ENCODE measurements around the gene MCOLN1. TPM values are rescaled to one million over a fixed set of nuclear protein-coding genes. Genes with fewer than 3 reads are reported as not detected.
A peak's percentile ranks its signal among the peaks of the same experiment; 100 is the strongest.

MCOLN1 gene
- 1 to 10 TPM; 7.9 to 9.2 TPM for total RNA-seq

- Mint-ChIP-seq H3K27ac (peak within 1 kb of the TSS; percentile 77), H3K4me3 (peak within 1 kb of the TSS; percentile 72), H3K27me3 (no peaks in the 10 kb centered on the region), H3K4me1 (ENCODE audit: low read depth) (peaks cover 5% of the 10 kb centered on the region), H3K9me3 (no peaks in the 10 kb centered on the region), H3K36me3 (ENCODE audit: low read depth) (no peaks in the 10 kb centered on the region)
- intact Hi-C loops (cut with micrococcal nuclease): no loop called here
- POLR2A ChIA-PET: interaction anchor here (0.9 to 3.7 kb wide), 7 partner anchors 10 to 105 kb away, joined by 3 to 44 read pairs (median 3); partner anchors contain the start of gene PNPLA6
- DNase-seq: peak; percentile 100
- TF ChIP-seq, protein P1, sequence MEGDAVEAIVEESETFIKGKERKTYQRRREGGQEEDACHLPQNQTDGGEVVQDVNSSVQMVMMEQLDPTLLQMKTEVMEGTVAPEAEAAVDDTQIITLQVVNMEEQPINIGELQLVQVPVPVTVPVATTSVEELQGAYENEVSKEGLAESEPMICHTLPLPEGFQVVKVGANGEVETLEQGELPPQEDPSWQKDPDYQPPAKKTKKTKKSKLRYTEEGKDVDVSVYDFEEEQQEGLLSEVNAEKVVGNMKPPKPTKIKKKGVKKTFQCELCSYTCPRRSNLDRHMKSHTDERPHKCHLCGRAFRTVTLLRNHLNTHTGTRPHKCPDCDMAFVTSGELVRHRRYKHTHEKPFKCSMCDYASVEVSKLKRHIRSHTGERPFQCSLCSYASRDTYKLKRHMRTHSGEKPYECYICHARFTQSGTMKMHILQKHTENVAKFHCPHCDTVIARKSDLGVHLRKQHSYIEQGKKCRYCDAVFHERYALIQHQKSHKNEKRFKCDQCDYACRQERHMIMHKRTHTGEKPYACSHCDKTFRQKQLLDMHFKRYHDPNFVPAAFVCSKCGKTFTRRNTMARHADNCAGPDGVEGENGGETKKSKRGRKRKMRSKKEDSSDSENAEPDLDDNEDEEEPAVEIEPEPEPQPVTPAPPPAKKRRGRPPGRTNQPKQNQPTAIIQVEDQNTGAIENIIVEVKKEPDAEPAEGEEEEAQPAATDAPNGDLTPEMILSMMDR (IDR thresholded peaks at IDR 0.05): no peak
- CTCF ChIA-PET: interaction anchor here (0.8 to 3.5 kb wide), 7 partner anchors 11 to 278 kb away, joined by 3 to 16 read pairs (median 4); partner anchors contain the start of gene PNPLA6
- ATAC-seq: peak; percentile 98
These were observed at the start of gene MCOLN1 for GRCh38 chr19:7522072-7522922. Gene MCOLN1, plus strand, starts transcription at chr19:7522624. Its CDS starts 127 bp downstream, at chr19:7522751.

DNA sequence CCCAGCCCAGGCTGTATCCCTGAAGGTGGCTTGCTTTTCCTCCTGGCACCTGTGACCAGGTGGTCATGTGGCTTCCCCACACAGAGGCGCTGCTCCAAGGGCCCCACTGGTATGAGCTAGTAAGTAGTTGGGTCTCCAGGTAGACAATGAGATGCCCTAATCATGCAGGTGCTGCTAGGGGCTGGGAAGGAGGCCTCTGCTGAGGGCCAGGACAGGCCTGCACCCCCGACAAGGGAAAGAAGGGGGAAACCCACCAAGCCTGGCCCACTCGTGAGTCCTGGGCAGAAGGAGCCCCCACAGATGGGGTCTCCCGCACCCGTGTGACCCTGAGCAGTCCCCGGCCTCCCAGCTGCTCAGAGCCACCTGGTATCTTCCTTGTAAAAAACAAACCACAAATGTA is 46.8 kb upstream of the MCOLN1 start:
- TF ChIP-seq, protein P1 (IDR thresholded peaks at IDR 0.05): no peak
- H3K27ac Mint-ChIP-seq: peak overlapping the region; percentile 38
- no peaks in the 10 kb centered on the region for H3K27me3 Mint-ChIP-seq
- no peaks in the 10 kb centered on the region for H3K9me3 Mint-ChIP-seq
- DNase-seq: no peak
- ChIA-PET CTCF (no interaction called here), POLR2A (interaction anchor here (0.9 kb wide), 2 partner anchors 9 to 11 kb away, joined by 3 read pairs; no protein-coding TSS in a partner anchor)
- no peak for ATAC-seq
- no peaks in the 10 kb centered on the region for H3K4me1 Mint-ChIP-seq (ENCODE audit: low read depth)
- intact Hi-C loops (cut with micrococcal nuclease): no loop called here
- H3K4me3 Mint-ChIP-seq: no peak overlapping the region
- H3K36me3 Mint-ChIP-seq (ENCODE audit: low read depth): peaks cover 3% of the 10 kb centered on the region

DNA sequence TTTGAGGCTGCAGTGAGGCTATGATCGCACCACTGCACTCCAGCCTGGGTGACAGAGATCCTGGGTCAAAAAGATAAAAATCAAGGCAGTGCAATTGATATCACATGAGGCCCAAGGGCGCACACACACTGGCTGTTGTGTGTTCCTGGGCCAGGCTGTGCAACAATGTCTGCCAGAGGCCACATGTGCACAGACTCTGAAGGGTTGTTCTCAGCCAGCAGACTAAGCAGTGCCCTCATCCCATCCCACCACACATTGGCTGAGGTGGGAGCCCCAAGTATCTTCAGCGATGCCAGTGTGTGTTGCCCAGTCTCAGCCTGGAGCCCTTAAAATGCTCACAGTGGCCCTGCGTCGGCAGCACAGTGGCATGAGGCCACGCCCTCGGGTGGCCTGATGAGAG is 46.2 kb upstream of the MCOLN1 start:
- DNase-seq (no peak), ATAC-seq (no peak)
- Mint-ChIP-seq H3K36me3 (ENCODE audit: low read depth) (peaks cover 3% of the 10 kb centered on the region), H3K4me1 (ENCODE audit: low read depth) (no peaks in the 10 kb centered on the region), H3K27ac (no peak overlapping the region), H3K4me3 (no peak overlapping the region), H3K27me3 (no peaks in the 10 kb centered on the region), H3K9me3 (no peaks in the 10 kb centered on the region)
- POLR2A ChIA-PET: interaction anchor here (0.9 kb wide), 2 partner anchors 8 to 12 kb away, joined by 3 read pairs; no protein-coding TSS in a partner anchor
- TF ChIP-seq, protein P1 (IDR thresholded peaks at IDR 0.05): no peak
- CTCF ChIA-PET: no interaction called here
- intact Hi-C loops (cut with micrococcal nuclease): no loop called here

DNA sequence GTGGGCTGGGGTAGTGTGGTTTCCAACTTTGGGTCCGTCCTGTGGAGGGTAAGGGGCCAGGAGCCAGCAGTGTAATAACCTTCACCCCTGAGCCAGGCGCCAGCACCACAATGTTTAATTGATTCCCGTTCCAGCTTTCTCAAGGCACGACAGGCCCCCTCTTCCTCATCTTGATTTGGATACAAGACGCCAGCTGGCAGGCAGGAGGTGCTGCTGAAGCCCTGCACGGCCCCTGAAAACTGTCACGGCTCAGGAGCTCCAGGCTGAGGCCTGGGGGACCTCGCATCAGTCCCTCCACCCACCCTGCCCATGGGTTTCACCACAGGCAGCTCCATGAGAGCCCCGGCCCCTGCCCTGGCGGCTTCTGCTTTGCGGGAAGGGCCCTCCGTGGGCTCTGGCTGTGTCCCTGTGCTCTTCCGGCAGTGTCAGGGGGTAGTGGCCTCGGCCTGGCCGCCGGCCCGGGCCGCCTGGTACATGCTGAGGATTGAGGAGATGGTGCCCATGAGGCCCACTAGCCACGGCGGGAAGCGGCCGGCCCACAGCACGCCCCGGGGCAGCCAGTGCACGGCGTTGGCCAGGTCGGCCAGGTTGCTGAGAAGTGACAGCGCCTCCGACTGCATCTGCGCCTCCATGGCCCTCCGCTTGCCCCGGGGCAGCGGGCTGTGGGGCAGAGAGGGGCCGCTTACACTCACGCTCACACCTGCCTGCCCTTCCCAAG is 45.5 kb upstream of the MCOLN1 start:
- ATAC-seq (no peak), DNase-seq (no peak)
- no peak overlapping the region for H3K4me3 Mint-ChIP-seq
- H3K9me3 Mint-ChIP-seq: no peaks in the 10 kb centered on the region
- ChIA-PET CTCF (no interaction called here), POLR2A (no interaction called here)
- TF ChIP-seq, protein P1 (IDR thresholded peaks at IDR 0.05): no peak
- no peaks in the 10 kb centered on the region for H3K36me3 Mint-ChIP-seq (ENCODE audit: low read depth)
- no peaks in the 10 kb centered on the region for H3K27me3 Mint-ChIP-seq
- intact Hi-C loops (cut with micrococcal nuclease): no loop called here
- H3K27ac Mint-ChIP-seq: no peak overlapping the region
- no peaks in the 10 kb centered on the region for H3K4me1 Mint-ChIP-seq (ENCODE audit: low read depth)

DNA sequence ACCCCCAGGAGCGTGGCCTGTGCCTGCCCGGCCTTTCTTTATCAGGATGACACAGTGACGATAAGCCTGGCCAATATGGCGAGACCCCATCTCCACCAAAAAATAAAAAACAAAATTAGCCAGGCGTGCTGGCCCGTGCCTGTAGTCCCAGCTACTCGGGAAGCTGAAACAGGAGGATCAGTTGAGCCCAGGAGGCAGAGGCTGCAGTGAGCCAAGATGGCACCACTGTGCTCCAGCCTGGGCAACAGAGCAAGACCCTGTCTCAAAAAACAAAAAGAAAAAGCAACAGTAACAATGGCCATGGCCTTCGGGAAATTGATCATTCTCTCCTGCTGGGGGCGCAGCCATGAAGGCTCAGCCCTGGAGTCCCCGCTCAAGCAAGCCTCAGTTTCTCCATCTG is 44.7 kb upstream of the MCOLN1 start:
- no peak for ATAC-seq
- H3K4me1 Mint-ChIP-seq (ENCODE audit: low read depth): no peaks in the 10 kb centered on the region
- intact Hi-C loops (cut with micrococcal nuclease): no loop called here
- DNase-seq: no peak
- TF ChIP-seq, protein P1 (IDR thresholded peaks at IDR 0.05): no peak
- H3K9me3 Mint-ChIP-seq: no peaks in the 10 kb centered on the region
- ChIA-PET POLR2A (no interaction called here), CTCF (no interaction called here)
- no peaks in the 10 kb centered on the region for H3K27me3 Mint-ChIP-seq
- H3K36me3 Mint-ChIP-seq (ENCODE audit: low read depth): no peaks in the 10 kb centered on the region
- no peak overlapping the region for H3K27ac Mint-ChIP-seq
- no peak overlapping the region for H3K4me3 Mint-ChIP-seq

All from activated CD8-positive, alpha-beta T cell treated with anti-CD3 and anti-CD28 coated beads for 36 hours (primary cell).